T47D (cell line): ENCODE measurements around the gene ASB4.
"Not testable (repeated sequence)": the region's sequence is repeated elsewhere in the genome, so short reads cannot be mapped to it uniquely, and the experiment has no call there.

Experiments used
- DNase-seq, 2 experiments: peaks; one replicate each; pipeline versions ENCODE4 v3.0.0 to v3.0.0-alpha.2; 2011 to 2012; ENCODE audit warnings: low read depth in 1 of 2, low spot score in 1 of 2
- JUND ChIP-seq: IDR thresholded peaks from 2 replicates; pipeline ENCODE4 v1.6.1; 2012; ENCODE audit warnings: low read depth
- in situ Hi-C: cut with HindIII; loops from 2 replicates; pipeline ENCODE4 v1.10.0; 2016; ENCODE audit warnings: low sequenced_read_pairs, low pct_unique_long_range_greater_than_20kb

Gene ASB4, protein sequence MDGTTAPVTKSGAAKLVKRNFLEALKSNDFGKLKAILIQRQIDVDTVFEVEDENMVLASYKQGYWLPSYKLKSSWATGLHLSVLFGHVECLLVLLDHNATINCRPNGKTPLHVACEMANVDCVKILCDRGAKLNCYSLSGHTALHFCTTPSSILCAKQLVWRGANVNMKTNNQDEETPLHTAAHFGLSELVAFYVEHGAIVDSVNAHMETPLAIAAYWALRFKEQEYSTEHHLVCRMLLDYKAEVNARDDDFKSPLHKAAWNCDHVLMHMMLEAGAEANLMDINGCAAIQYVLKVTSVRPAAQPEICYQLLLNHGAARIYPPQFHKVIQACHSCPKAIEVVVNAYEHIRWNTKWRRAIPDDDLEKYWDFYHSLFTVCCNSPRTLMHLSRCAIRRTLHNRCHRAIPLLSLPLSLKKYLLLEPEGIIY

DNA sequence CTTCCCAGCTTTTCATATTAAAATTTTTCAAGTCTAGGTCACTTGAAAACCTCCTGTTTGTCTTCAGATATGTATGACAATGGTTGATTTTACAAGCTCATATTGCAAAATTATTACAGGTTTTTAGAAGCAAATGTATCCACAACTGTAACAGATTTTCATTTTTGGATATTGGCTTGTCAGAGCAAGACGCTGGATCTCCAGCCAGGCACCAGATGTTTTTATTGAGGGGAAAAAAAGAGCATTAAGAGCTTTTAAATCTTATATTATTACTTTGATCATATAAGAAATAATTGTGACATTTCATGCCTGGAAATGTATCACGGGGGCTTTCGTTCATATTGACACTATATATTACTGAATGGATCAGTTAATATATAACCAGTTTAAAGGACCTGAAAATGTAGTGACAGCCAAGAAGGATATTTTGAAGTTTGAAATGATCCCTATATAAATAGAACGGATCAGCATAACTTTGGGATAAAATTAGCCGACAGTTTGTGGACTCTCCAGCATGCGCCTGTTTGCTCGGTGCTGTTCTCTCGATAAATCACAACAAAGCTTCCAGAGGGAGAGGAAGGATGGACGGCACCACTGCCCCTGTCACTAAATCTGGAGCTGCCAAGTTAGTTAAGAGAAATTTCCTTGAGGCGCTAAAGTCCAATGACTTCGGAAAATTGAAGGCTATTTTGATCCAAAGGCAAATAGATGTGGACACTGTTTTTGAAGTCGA, at the start of gene ASB4:
Gene ASB4 (plus strand): TSS at position 553 of the 733 bp plus-strand sequence. CDS start 29 bp downstream, at position 582.
- in situ Hi-C loops: no loop called here
- no peak for DNase-seq
- no peak for TF ChIP-seq JUND

- DNase-seq: no peak
- no peak for TF ChIP-seq JUND
- in situ Hi-C loops: no loop called here
Observed at GRCh38 chr7:95436407-95436806, 49.3 kb upstream of the ASB4 start.

DNA sequence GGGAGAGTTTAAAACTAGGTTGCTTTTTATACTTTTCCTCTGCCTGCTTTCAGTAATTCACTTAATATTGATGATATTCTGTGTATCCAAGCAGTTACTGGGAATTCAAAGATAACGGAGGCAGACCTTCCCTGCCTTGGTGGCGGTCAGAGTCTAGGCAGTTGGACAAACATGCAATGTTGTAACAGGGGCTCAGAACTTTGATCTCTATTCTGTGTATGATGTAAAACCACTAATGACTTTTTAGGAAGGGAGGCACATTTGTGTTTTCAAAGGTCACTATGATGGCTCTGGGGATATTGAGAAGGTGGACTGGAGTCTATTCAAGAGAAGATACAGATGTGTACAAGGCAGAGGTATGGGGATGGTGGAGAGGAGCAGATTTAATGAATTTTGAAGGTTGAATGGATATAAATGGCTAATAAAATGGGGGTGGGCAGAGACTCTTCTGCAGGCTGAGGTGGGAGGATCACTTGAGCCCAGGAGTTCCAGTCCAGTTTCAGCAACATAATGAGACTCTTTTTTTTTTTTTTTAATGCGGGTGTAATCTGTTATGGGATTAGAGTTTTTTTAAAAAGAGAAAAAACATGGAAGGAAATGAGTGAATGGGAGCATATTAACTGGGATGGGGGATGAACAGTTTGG, 45.2 kb upstream of the ASB4 start:
- DNase-seq: no peak
- TF ChIP-seq JUND: no peak
- in situ Hi-C loops: no loop called here

DNA sequence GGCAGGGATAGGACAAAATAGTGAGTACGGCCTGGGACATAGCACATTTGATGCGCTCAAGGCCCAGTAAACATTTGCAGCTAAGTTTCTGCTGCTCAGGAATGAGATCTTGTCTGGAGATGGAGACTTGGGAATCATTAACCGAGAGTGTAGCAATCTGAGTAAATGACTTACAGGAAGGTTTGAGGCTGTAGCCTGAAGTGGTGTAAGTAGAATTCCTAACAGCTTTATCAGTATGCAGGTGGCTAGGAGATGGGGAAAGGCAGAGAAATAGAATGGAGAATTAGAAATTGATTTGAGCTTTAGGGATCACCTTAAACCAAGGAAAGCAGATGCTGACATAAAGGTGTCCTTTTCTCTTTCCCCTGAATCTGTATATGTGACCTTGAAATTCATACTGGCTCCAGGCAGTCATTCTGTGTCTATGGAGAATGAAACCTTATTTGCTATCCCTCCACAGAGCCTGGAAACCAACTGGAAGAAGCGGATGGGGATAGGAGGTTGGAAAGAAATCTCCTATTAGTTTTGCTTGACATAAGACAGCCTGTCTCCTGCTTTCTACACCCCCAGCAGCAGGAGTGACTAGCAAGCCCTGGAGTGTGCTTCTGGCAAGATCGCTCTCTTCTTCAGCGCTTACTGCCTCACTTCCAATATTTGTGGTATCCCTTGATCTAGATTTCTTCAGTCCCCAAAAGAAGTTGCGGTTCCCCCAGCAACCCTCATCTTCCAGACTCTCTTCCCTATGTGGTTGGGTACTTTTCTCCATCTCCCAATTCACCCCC, 44.5 kb upstream of the ASB4 start:
- in situ Hi-C loops: no loop called here
- no peak for DNase-seq

GRCh38 chr7:95444796-95445195, 40.9 kb upstream of the ASB4 start:
- in situ Hi-C loops: no loop called here
- no peak for TF ChIP-seq JUND
- no peak for DNase-seq

More for the DNA sequence above, 44.5 kb upstream of the ASB4 start:
- no peak for TF ChIP-seq JUND

GRCh38 chr7:95446618-95447017, 39.1 kb upstream of the ASB4 start:
- no peak for DNase-seq
- no peak for TF ChIP-seq JUND
- in situ Hi-C loops: no loop called here

- no peak for DNase-seq
- TF ChIP-seq JUND: no peak
- in situ Hi-C loops: no loop called here
Observed at GRCh38 chr7:95454438-95455045, 31.2 kb upstream of the ASB4 start.

- in situ Hi-C loops: no loop called here
- TF ChIP-seq JUND: no peak
- DNase-seq: no peak
Observed at GRCh38 chr7:95457947-95458346, 27.8 kb upstream of the ASB4 start.

- in situ Hi-C loops: not testable (repeated sequence)
Observed at GRCh38 chr7:95460653-95461052, 25.1 kb upstream of the ASB4 start.

GRCh38 chr7:95467912-95468607, 17.7 kb upstream of the ASB4 start:
- in situ Hi-C loops: no loop called here
- no peak for TF ChIP-seq JUND

More at GRCh38 chr7:95460653-95461052, 25.1 kb upstream of the ASB4 start:
- DNase-seq: not testable (repeated sequence)

GRCh38 chr7:95469187-95469586, 16.6 kb upstream of the ASB4 start:
- in situ Hi-C loops: no loop called here
- no peak for DNase-seq

More at GRCh38 chr7:95467912-95468607, 17.7 kb upstream of the ASB4 start:
- no peak for DNase-seq

More at GRCh38 chr7:95469187-95469586, 16.6 kb upstream of the ASB4 start:
- TF ChIP-seq JUND: no peak
